GM23248 (cell line): ENCODE results near the gene MRPL27. TPM values are rescaled to one million over a fixed set of nuclear protein-coding genes. Genes with fewer than 3 reads are reported as not detected.

Source experiments
- DNase-seq: peaks from one replicate; pipeline ENCODE4 v3.0.0-alpha.2; 2015
- H2AFZ ChIP-seq: fragments of 200-600 bp; sonication (generic); 2 replicates; pipeline ENCODE4 v1.6.1; 2016; ENCODE audit warnings: antibody characterized with exemption
- H3F3A ChIP-seq: fragments of 200-600 bp; sonication (generic); 2 replicates; pipeline ENCODE4 v1.6.1; 2016; ENCODE audit warnings: mild to moderate bottlenecking, antibody characterized with exemption, mixed run types; ENCODE audit not compliant: insufficient read depth
- H3K27ac ChIP-seq: fragments of 200-600 bp; sonication (generic); 2 replicates; pipeline ENCODE4 v1.5.1; 2016; ENCODE audit warnings: mild to moderate bottlenecking
- H3K27me3 ChIP-seq: fragments of 200-600 bp; sonication (generic); replicated peaks from 2 replicates; pipeline ENCODE4 v1.6.1; 2016; ENCODE audit warnings: mild to moderate bottlenecking; ENCODE audit not compliant: insufficient read depth
- H3K36me3 ChIP-seq: fragments of 200-600 bp; sonication (generic); 2 replicates; pipeline ENCODE4 v1.6.1; 2016; ENCODE audit warnings: low read depth, mild to moderate bottlenecking
- H3K4me1 ChIP-seq: fragments of 200-600 bp; sonication (generic); 2 replicates; pipeline ENCODE4 v1.6.1; 2016; ENCODE audit warnings: mild to moderate bottlenecking; ENCODE audit not compliant: insufficient read depth
- H3K4me2 ChIP-seq: fragments of 200-600 bp; sonication (generic); one replicate; pipeline ENCODE4 v1.6.1; 2016; ENCODE audit warnings: mild to moderate bottlenecking; ENCODE audit not compliant: unreplicated experiment
- H3K4me3 ChIP-seq: fragments of 200-600 bp; sonication (generic); 2 replicates; pipeline ENCODE4 v1.5.1; 2016; ENCODE audit warnings: mild to moderate bottlenecking
- H3K79me2 ChIP-seq: fragments of 200-600 bp; sonication (generic); 2 replicates; pipeline ENCODE4 v1.6.1; 2016; ENCODE audit warnings: mild to moderate bottlenecking; ENCODE audit not compliant: insufficient read depth
- H3K9ac ChIP-seq: fragments of 200-600 bp; sonication (generic); 2 replicates; pipeline ENCODE4 v1.6.1; 2016; ENCODE audit warnings: mild to moderate bottlenecking
- H3K9me2 ChIP-seq: fragments of 200-600 bp; sonication (generic); 2 replicates; pipeline ENCODE4 v1.6.1; 2016; ENCODE audit warnings: mixed run types, mild to moderate bottlenecking, moderate library complexity; ENCODE audit not compliant: insufficient read depth
- H3K9me3 ChIP-seq: fragments of 200-600 bp; sonication (generic); one replicate; pipeline ENCODE4 v1.6.1; 2017; ENCODE audit warnings: low read depth
- H4K20me1 ChIP-seq: fragments of 200-600 bp; sonication (generic); 2 replicates; pipeline ENCODE4 v1.6.0; 2016; ENCODE audit not compliant: insufficient read depth
- EZH2 ChIP-seq: fragments of 200-600 bp; sonication (generic); IDR thresholded peaks from 2 replicates; pipeline ENCODE4 v1.6.1; 2018; ENCODE audit warnings: antibody characterized with exemption, mild to moderate bottlenecking; ENCODE audit not compliant: insufficient read depth, poor library complexity, severe bottlenecking
- EZH2phosphoT487 ChIP-seq: fragments of 200-600 bp; sonication (generic); IDR thresholded peaks from 2 replicates; pipeline ENCODE4 v1.6.1; 2018; ENCODE audit warnings: antibody characterized with exemption, moderate library complexity, mild to moderate bottlenecking, low read depth; ENCODE audit not compliant: insufficient read depth
- WGBS, 2 experiments: methylation state at CpG; one replicate each; pipeline ENCODE4 v1.1.6; 2015 to 2017; ENCODE audit warnings: low lambda C conversion rate in 2 of 2, low coverage in 1 of 2; ENCODE audit errors: missing lambda C conversion rate in 2 of 2; 5-methylcytosine and 5-hydroxymethylcytosine counted together
- in situ Hi-C: fragments of 300-500 bp; cut with MboI; formaldehyde crosslinking; loops from 2 replicates; pipeline ENCODE4 v1.15.0; 2020
- polyA plus RNA-seq: library from polyadenylated mRNA; unstranded; fragments of >200 nt; fragmentation: Nextera tagmentation; extraction: Ambion mirVana; gene quantifications from 2 replicates; pipeline ENCODE4 v1.2.1, GENCODE V29; 2016
- small RNA-seq: library from RNA; depleted of rRNA; stranded (forward); fragments of <200 nt; gene quantifications from one replicate; pipeline ENCODE3, GENCODE V24; 2014; ENCODE audit warnings: low read depth, low replicate concordance
- total RNA-seq: library from RNA; depleted of rRNA; stranded (reverse); fragments of >200 nt; shearing (Covaris generic); gene quantifications from 2 replicates; pipeline ENCODE4 v1.2.3, GENCODE V29; 2014; rRNA removed

Gene MRPL27
- total and polyA plus RNA-seq, 2 experiments from 2014 or later = 49.3 to 120 TPM

DNA sequence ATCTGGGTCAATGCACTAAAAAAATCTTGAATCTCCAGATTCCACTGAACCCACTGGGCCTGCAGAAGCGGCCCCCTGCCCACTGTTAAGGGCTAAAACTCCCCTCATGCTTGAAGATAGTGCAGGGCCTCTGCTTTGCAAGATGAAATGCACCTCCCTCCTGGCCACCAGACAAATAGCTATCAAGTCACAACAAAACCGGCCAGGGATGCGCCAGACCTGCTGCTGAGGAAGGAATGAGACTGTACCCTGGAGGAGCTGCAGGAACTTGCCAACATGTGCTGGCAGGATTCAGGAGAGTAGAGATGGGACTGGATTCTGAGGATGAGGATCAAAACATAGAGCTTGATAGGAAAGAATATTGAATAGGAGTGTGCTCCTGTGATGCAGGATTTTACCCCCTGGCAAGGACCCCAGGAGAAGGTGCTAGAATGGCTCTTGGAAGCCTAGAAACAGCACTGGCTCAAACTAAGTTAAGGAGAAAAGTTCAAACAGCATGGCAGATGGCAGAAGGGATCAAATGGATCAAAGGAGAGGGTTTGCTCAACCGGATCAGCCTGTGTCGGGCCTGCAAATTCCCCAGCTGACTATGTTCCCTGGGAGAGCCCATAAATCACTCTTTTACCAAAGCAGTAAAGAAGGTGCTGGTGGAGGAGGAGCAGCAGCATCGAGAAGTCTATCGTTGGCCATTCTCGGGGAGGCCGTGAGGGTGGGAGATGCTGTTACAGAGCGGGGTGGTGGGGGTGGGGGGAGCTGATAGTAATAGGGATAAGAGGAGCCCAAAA is 54.3 kb downstream of the MRPL27 start:
- Histone ChIP-seq H3K36me3 (no peaks in the 10 kb centered on the region), H3K9ac (no peak overlapping the region), H3K79me2 (no peaks in the 10 kb centered on the region), H3F3A (no peaks in the 10 kb centered on the region), H3K27me3 (no peaks in the 10 kb centered on the region), H3K4me1 (no peaks in the 10 kb centered on the region), H3K27ac (no peak overlapping the region), H2AFZ (no peak overlapping the region), H3K9me2 (no peaks in the 10 kb centered on the region), H3K4me2 (no peak overlapping the region), H4K20me1 (no peaks in the 10 kb centered on the region), H3K9me3 (no peaks in the 10 kb centered on the region), H3K4me3 (no peak overlapping the region)
- in situ Hi-C loops = no loop called here
- TF ChIP-seq EZH2phosphoT487 (no peak), EZH2 (no peak)
- no peak for DNase-seq
- WGBS, 2 experiments = 53 to 56% methylated on average over 9 to 10 of the region's 10 CpGs

Small RNAs within 50 kb of the gene (small RNA-seq; reads per million reads assigned to genes)
- gene RF00019 = not detected

Other genes with a start within 250 kb of the MRPL27 start
- 3.0 and 4.4 TPM in 2 replicates for gene SAMD14, start 243.0 kb downstream of the MRPL27 start, total RNA-seq
- 1.3 TPM in 2 replicates for gene SAMD14, start 243.0 kb downstream of the MRPL27 start, polyA plus RNA-seq
- gene PPP1R9B, start 222.5 kb downstream of the MRPL27 start, total RNA-seq = 62.0 and 69.4 TPM in 2 replicates
- gene PPP1R9B, start 222.5 kb downstream of the MRPL27 start, polyA plus RNA-seq = 2.3 and 3.2 TPM in 2 replicates
- gene SGCA, start 207.2 kb downstream of the MRPL27 start, total RNA-seq = 1.6 TPM in 1 of 2 replicates, not detected in the other
- gene SGCA, start 207.2 kb downstream of the MRPL27 start, polyA plus RNA-seq = 1.4 and 1.8 TPM in 2 replicates
- gene COL1A1, start 171.6 kb downstream of the MRPL27 start, total RNA-seq = 6,472 and 7,860 TPM in 2 replicates
- gene COL1A1, start 171.6 kb downstream of the MRPL27 start, polyA plus RNA-seq = 15,283 and 15,653 TPM in 2 replicates
- 0.32 TPM in 1 of 2 replicates, not detected in the other for gene TMEM92, start 98.7 kb downstream of the MRPL27 start, total RNA-seq
- 0.61 TPM in 1 of 2 replicates, not detected in the other for gene TMEM92, start 98.7 kb downstream of the MRPL27 start, polyA plus RNA-seq
- 43.6 and 70.1 TPM in 2 replicates for gene XYLT2, start 27.1 kb downstream of the MRPL27 start, total RNA-seq
- gene XYLT2, start 27.1 kb downstream of the MRPL27 start, polyA plus RNA-seq = 25.3 and 27.3 TPM in 2 replicates
- gene EME1, start within 50 bp of the MRPL27 start, total RNA-seq = 1.1 and 4.3 TPM in 2 replicates
- gene EME1, start within 50 bp of the MRPL27 start, polyA plus RNA-seq = 3.8 and 4.1 TPM in 2 replicates
- 144 and 164 TPM in 2 replicates for gene LRRC59, start 24.3 kb upstream of the MRPL27 start, total RNA-seq
- 110 and 111 TPM in 2 replicates for gene LRRC59, start 24.3 kb upstream of the MRPL27 start, polyA plus RNA-seq
- gene ACSF2, start 53.0 kb upstream of the MRPL27 start, total RNA-seq = 8.6 and 18.7 TPM in 2 replicates
- 3.2 and 3.7 TPM in 2 replicates for gene ACSF2, start 53.0 kb upstream of the MRPL27 start, polyA plus RNA-seq
- not detected in 2 replicates for gene CHAD, start 95.7 kb upstream of the MRPL27 start, total RNA-seq
- gene CHAD, start 95.7 kb upstream of the MRPL27 start, polyA plus RNA-seq = not detected in 2 replicates
- 19.3 and 19.8 TPM in 2 replicates for gene RSAD1, start 105.7 kb upstream of the MRPL27 start, total RNA-seq
- gene RSAD1, start 105.7 kb upstream of the MRPL27 start, polyA plus RNA-seq = 22.4 and 23.9 TPM in 2 replicates
- 0.32 and 0.89 TPM in 2 replicates for gene MYCBPAP, start 135.3 kb upstream of the MRPL27 start, total RNA-seq
- 0.79 and 1.4 TPM in 2 replicates for gene MYCBPAP, start 135.3 kb upstream of the MRPL27 start, polyA plus RNA-seq
- gene EPN3, start 159.6 kb upstream of the MRPL27 start, total RNA-seq = not detected in 2 replicates
- gene EPN3, start 159.6 kb upstream of the MRPL27 start, polyA plus RNA-seq = 0.13 TPM in 1 of 2 replicates, not detected in the other
- 146 TPM in 2 replicates for gene SPATA20, start 174.0 kb upstream of the MRPL27 start, total RNA-seq
- 89.9 and 91.2 TPM in 2 replicates for gene SPATA20, start 174.0 kb upstream of the MRPL27 start, polyA plus RNA-seq
- gene CACNA1G, start 187.5 kb upstream of the MRPL27 start, total RNA-seq = 0.13 and 0.97 TPM in 2 replicates
- 0.06 and 0.16 TPM in 2 replicates for gene CACNA1G, start 187.5 kb upstream of the MRPL27 start, polyA plus RNA-seq